ENCODE results near the gene COG2.

Gene COG2

DNA sequence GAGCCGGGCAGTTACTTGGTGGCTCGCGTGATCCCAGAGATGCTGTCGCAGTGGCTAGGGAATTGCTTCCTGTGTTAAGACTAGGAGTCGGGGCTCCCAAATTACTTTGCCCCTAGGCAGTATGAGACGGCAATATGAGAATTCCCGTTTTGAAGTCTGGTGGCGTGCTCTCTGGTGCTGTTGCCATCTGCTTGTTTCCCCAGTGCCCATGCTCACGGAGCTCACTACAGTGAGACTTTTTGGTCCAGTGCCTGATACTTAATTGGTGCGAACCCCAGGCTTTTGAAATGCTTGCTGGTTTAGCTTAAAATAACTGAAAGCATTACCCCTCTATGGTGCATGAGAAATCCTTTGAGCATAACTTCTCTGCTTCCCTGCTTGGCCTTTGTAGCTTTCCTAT, 49.3 kb downstream of the COG2 start:
- DNase-seq (ENCODE audit: low read depth, low spot score), result no peak
- TF ChIP-seq, protein P1, sequence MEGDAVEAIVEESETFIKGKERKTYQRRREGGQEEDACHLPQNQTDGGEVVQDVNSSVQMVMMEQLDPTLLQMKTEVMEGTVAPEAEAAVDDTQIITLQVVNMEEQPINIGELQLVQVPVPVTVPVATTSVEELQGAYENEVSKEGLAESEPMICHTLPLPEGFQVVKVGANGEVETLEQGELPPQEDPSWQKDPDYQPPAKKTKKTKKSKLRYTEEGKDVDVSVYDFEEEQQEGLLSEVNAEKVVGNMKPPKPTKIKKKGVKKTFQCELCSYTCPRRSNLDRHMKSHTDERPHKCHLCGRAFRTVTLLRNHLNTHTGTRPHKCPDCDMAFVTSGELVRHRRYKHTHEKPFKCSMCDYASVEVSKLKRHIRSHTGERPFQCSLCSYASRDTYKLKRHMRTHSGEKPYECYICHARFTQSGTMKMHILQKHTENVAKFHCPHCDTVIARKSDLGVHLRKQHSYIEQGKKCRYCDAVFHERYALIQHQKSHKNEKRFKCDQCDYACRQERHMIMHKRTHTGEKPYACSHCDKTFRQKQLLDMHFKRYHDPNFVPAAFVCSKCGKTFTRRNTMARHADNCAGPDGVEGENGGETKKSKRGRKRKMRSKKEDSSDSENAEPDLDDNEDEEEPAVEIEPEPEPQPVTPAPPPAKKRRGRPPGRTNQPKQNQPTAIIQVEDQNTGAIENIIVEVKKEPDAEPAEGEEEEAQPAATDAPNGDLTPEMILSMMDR (IDR thresholded peaks at IDR 0.05; ENCODE audit: insufficient read depth, low read length, missing control alignments), result no peak
- ChIA-PET CTCF (no interaction called here), POLR2A (no interaction called here)
- H3K4me3 ChIP-seq (ENCODE audit: low read depth, low read length), result no peak overlapping the region

DNA sequence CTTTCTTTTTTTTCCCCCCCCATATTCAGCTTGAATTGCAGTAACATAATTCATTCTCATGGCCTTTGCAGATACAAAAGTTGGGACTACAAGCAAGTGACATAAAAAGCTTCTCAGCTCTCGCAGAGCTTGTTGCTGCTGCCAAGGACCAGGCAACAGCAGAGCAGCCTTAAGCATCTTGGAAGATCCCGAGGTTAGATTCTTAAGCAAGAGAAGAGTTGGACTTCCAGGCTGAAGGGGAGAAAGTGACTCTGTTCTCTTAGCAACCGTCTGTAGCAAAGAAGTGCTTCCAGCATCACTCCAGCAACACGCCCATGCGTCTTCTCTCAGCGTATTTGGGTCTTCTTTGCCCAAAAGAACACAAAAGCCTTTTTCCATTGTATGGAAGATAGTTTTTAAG, 50.9 kb downstream of the COG2 start:
- CTCF ChIA-PET, result no interaction called here
- H3K4me3 ChIP-seq (ENCODE audit: low read depth, low read length), result no peak overlapping the region
- POLR2A ChIA-PET, result no interaction called here
- TF ChIP-seq, protein P1 (IDR thresholded peaks at IDR 0.05; ENCODE audit: insufficient read depth, low read length, missing control alignments), result no peak
- DNase-seq (ENCODE audit: low read depth, low spot score), result no peak

DNA sequence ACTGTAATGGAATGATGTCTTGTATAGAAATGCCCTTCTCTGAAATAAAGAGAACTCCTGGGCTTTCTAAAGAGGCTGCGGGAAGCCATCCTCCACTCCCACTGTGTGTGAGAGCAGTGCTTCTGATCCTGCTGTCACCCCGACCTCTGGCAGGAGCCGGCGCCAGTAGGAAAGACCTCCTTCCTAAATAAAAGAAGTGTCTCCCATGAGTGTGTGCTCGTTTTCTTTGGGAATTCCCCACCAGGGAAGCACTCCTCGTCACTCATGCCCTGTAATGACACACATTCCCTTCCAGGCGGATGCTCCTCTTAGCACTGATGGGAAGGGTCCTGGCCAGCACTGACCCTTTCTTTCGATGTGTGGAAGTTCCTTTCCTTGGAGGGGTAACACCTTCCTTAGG, 51.5 kb downstream of the COG2 start:
- DNase-seq (ENCODE audit: low read depth, low spot score), result no peak
- H3K4me3 ChIP-seq (ENCODE audit: low read depth, low read length), result no peak overlapping the region
- POLR2A ChIA-PET, result no interaction called here
- TF ChIP-seq, protein P1 (IDR thresholded peaks at IDR 0.05; ENCODE audit: insufficient read depth, low read length, missing control alignments), result no peak
- CTCF ChIA-PET, result no interaction called here

DNA sequence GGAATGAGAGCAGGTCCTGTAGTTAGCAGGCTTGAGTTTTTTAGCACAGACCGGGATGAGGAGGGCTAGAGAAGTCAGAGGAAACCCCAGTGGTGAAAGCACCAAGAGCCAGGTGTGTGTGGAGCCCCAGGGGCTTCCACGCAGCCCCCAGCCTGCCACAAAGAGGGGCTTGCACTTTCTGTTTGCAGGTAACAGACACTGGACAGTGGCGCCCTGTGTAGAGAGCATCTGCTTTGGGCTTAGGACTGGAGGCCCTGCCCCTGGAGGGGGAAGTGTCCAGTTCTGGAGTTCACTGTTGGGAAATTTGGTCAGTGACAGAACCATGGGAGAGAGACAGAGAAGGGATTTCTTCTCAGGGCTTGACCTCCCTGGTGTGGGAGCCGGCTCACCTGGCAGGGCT, 52.2 kb downstream of the COG2 start:
- TF ChIP-seq, protein P1 (IDR thresholded peaks at IDR 0.05; ENCODE audit: insufficient read depth, low read length, missing control alignments), result no peak
- no peak for DNase-seq (ENCODE audit: low read depth, low spot score)
- ChIA-PET CTCF (no interaction called here), POLR2A (no interaction called here)
- no peak overlapping the region for H3K4me3 ChIP-seq (ENCODE audit: low read depth, low read length)

DNA sequence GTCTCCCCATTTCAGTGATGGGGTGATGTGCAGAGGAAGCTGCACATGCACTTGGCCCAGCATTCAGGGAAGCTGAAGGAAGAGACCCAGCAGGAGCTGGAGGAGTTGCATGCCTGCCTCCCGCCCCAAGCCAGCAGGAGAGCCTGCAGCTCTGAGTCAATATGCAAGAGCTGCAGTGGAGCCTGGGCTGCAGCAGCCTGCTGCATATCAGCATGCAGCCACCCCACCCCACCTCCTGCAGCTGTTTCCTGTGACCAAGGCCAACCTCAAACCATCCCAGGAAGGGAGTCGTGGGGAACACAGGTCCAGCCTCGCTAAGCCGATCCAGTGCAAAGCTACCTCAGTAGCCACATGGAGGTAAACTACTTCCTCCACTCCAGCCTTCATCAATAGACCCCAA, 52.7 kb downstream of the COG2 start:
- ChIA-PET CTCF (interaction anchor here (0.9 kb wide), 1 partner anchor 11 kb away, joined by 3 read pairs; no protein-coding TSS in a partner anchor), POLR2A (no interaction called here)
- no peak for DNase-seq (ENCODE audit: low read depth, low spot score)
- no peak overlapping the region for H3K4me3 ChIP-seq (ENCODE audit: low read depth, low read length)
- TF ChIP-seq, protein P1 (IDR thresholded peaks at IDR 0.05; ENCODE audit: insufficient read depth, low read length, missing control alignments), result no peak

DNA sequence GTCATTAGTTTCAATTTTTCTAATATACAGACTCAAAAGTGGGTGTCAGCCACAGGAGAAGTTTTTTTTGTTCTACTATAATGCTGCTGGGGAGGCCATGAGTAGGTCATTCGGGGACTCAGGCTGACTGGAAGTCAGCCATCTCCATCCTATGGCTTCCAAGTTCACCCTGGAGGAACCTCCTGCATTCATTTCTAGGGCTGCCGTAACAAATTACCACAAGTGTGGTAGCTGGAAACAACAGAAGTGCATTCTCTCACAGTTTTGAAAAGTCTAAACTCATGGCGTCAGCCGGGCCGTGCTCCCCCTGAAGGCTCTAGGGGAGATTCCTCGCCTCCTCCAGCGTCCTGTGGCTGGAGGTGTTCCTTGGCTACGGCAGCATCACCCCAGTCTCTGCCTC, 53.9 kb downstream of the COG2 start:
- ChIA-PET POLR2A (no interaction called here), CTCF (interaction anchor here (1.3 kb wide), 1 partner anchor 77 kb away, joined by 4 read pairs; no protein-coding TSS in a partner anchor)
- no peak for DNase-seq (ENCODE audit: low read depth, low spot score)
- TF ChIP-seq, protein P1 (IDR thresholded peaks at IDR 0.05; ENCODE audit: insufficient read depth, low read length, missing control alignments), result no peak
- no peak overlapping the region for H3K4me3 ChIP-seq (ENCODE audit: low read depth, low read length)

Measured in AG04449 (cell line).